HG03064 (cell line): ENCODE measurements around the gene SKI.

ENCODE experiments used
- ATAC-seq: cut with Tn5 transposase; IDR thresholded peaks from one replicate; pipeline ENCODE4 v1.9.1; 2021; ENCODE audit warnings: low read depth; ENCODE audit not compliant: unreplicated experiment

Gene SKI

GRCh38 chr1:2272686-2273400 lies 44.7 kb downstream of the SKI start:
- ATAC-seq, result no peak

DNA sequence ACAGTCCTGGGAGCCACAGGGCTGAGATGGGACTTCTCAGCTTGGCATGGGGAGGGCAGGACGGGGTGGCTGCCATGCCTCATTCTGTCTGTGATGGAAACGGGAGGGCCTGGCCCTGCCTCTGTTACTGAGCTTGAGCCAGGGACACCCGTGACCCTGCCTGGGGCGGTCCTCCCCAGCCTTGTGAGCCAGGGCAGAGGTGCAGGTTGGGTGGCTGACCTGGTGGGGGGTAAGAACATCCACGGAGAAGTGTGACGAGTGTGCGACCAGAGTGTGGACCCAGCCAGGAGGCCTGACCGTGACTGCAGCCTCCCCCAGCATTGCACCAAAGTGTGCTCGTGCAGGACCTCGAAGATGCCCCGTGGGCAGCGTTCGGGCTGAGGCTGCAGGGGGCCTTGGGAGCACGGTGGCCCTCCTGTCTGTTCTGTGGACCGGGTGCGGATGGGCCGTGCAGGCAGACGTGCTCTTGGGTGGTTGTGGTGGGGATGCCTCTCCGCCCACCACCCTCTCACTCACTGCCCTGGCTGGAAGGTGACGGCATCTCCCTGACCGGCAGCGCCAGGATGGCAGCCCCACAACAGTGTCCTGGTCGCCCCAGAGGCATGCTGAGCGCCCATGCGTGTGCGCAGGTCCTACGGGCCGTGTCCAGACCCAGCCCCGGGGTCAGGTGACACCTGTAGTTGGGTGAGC lies 45.4 kb downstream of the SKI start:
- no peak for ATAC-seq

DNA sequence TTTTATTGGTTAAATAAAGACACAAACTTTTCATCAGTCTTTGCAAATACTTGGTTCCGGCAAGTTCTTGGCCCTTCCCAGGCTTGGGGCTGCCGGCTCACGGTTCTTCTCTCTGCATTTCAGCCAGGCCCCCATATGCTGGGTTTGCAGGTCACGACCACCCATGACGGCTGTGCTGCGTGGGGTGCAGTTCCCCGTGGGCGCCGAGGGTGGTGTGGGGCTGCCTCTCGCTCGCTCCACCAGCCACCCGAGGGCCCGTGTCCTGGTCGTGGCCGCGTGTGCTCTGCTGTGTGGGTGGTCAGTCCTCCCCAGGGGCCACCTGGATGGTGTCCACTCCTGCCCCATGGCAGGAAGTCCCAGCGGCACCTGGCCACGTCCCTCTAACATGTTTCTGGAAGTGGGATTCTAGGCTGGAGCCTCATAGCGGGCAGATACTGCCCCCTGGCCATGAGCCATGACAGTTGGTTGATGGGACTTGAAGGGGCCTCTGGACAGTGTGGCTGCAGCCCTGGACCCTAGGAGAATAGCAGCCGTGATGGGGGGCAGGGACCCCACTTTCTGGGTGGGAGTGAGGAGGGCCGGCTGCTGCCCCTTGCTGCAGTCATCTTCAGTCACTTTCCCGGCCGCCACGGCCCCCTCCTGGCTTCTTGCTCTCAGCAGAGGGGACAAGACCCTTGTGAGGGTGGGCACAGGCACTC lies 46.3 kb downstream of the SKI start:
- ATAC-seq, result no peak

DNA sequence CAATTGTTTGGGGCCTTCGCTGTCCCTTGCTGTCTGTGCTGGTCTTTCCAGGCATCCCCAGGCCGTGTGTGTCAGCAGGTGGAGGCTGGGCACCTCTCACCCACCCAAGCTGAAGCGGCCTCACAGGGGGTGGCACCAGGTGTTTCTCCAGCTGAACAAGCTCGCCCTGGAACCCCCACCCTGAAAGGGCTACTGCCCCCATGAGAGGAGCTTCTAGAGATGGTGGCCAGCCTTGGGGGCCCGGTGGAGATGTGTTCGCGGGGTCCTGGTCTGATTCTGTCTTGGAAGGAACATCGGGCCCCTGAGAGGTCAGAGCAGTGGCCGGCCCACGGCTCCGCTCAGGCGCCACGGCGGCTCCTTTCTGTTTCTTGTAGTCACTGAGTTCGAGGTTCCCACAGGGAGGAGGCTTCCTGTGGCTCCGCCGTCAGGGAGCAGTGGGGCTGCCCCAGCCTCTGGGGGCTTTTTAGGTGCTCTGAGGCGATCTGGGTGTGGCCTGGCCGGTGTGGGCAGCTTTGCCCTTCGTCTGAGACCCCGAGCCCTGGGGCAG lies 46.9 kb downstream of the SKI start:
- ATAC-seq, result no peak

- ATAC-seq, result no peak
These were observed 47.8 kb downstream of the SKI start for GRCh38 chr1:2275796-2276536.

DNA sequence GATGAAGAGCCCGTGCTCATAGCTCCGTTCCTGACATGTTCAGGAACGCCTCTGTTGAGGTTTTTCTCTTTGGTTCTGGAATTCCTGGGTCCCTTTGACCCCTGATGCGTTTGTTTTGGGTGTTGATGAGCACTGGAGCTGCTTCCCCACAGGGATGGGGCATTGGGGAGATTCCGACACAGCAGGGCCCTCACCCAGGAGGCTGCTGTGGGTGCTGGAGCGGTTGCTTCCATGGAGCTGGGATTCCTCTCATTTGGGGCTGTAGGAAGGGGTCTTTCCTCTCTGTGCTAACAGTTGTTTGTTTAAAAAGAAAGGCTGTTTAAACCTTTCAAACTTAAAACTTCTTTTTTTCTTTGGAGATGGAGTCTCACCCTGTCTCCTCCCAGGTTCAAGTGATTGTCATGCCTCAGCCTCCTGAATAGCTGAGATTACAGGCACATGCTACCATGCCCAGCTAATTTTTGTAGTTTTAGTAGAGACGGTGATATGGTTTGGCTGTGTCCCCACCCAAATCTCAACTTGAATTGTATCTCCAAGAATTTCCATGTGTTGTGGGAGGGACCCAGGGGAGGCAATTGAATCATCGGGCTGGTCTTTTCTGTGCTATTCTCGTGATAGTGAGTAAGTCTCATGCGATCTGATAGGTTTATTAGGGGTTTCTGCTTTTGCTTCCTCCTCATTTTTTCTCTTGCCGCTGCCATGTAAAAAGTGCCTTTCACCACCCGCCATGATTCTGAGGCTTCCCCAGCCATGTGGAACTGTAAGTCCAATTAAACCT lies 48.9 kb downstream of the SKI start:
- no peak for ATAC-seq

GRCh38 chr1:2277741-2278488 lies 49.8 kb downstream of the SKI start:
- no peak for ATAC-seq

DNA sequence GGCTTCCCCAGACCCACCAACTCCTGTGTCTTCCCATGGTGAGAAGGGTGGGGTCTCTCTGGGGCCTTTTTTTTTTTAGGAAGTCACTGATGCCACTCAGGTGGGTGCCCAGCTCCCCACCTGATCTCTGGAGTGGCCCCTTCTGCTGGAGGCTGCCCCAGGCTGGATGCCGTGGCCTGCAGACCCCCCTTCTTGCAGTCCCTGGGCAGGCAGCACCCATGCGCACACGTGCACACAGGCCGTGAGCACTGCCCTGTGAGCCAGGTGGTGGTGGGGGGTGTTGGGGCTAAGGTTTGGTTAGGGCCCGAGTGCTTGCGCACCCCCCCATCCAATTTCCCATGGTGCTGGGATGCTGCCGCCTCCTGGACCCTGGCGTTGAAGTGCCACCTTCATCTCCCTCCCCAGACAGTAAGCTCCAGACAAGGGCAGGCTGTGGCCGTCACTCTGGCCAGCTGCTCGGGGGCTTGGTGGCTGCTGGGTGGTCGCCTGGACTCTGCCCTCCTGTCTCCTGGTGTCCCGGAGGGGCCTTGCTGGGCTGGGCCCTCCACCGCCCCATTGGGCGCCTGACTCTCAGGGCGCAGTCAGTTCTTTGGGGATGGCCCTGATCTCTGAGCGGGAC lies 50.6 kb downstream of the SKI start:
- ATAC-seq, result no peak

GRCh38 chr1:2279210-2279639 lies 51.1 kb downstream of the SKI start:
- ATAC-seq, result no peak

GRCh38 chr1:2279817-2280216 lies 51.7 kb downstream of the SKI start:
- no peak for ATAC-seq

- ATAC-seq, result no peak
These were observed 54.6 kb downstream of the SKI start for GRCh38 chr1:2282556-2283270.

DNA sequence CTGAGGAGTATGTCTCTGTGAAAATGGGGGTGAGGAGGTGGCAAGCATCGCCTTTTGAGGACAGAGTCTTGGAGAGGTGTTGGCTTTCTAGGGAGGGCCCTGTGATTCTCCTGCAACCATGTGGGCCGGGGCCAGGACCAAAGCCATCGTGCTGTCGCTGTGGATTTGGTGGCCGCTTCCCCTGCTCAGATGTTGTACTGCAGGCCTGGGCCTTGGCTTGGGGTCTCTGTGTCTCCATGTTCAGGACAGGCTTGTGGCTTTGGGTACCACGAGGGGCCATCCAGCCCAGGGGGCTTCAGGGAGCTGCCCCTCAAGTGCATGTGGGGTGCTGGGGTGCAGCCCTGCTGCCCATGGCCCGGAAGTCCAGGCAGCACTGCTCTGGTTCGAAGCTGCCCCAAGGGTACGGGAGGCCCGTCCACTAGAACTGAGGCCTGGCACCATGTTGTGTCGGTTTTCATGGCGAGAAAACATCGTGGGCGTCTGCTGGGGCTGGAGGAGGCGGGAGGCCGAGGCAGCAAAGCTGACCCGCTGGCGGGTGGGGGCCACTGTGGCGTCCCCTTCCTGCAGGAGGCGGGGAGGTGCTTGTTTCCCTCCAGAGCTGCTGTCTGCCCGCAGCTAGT lies 55.4 kb downstream of the SKI start:
- no peak for ATAC-seq

DNA sequence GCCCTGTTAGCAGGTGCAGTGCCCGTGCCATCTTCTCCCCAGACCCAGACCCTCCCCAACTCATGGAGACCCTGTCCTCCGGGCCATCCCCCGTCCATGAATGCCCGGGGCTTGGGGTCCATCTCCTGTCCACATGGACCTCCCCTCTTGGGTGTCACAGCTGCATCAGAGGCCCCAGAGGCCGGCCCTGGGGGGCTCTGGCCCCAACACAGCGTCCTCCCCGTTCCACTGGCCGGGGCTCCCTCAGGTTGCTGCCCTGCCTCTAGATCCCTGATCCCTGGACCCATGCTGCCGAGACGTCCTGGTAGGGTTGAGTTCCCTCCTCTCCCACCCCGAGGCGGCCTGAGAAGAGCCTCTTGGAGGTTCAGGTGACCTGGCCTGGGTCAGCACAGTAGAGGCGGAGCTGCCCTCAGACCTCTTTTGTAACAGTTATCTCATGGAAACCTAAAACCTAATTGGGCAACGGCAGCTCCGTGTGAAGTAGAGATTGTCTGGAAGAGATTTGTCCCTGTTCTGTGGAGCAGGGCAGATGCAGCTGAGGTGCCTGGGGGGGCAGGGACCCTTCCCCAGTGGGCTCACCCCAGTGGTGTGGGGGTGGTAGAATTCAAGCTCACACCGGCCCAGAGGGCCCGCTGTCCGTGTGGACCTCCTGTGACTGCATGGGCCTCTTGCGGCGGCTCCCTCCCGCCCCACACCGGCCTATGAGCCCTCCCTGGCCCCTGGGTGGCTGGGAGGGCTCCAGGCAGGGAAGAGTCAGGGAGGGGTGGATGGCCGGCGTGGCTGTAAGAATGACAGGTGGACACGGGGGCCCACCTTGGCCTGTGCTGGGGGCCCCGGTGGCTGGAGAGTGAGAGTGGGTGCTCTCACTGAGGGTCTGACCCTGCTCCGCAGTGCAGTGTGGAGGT lies 56.1 kb downstream of the SKI start:
- ATAC-seq, result no peak

- no peak for ATAC-seq
These were observed 56.8 kb downstream of the SKI start for GRCh38 chr1:2284932-2285331.

GRCh38 chr1:2286923-2287322 lies 58.8 kb downstream of the SKI start:
- ATAC-seq, result no peak

- ATAC-seq, result no peak
These were observed 59.5 kb downstream of the SKI start for GRCh38 chr1:2287649-2288048.

GRCh38 chr1:2288311-2288710 lies 60.2 kb downstream of the SKI start:
- ATAC-seq, result no peak
